ENCODE measurements around the gene RANBP17. TPM values are rescaled to one million over a fixed set of nuclear protein-coding genes. Genes with fewer than 3 reads are reported as not detected.

RANBP17 gene
- total and polyA plus RNA-seq, 2 donors from 2014 or later: 2.0 to 15.4 TPM

GRCh38 chr5:171263181-171263580, 401.4 kb downstream of the RANBP17 start:
- FAIRE-seq (no peak), DNase-seq (no peak)
- Histone ChIP-seq H3K36me3 (ENCODE audit: control insufficient read depth in 2 of 3, insufficient read depth in 3 of 3, low read length in 3 of 3) (no peaks in the 10 kb centered on the region), H3K4me1 (ENCODE audit: control insufficient read depth in 2 of 3, insufficient read depth in 2 of 3, low read depth in 1 of 3, low read length in 3 of 3) (no peaks in the 10 kb centered on the region), H3K9me3 (ENCODE audit: control insufficient read depth in 2 of 3, insufficient read depth in 1 of 3, low read length in 3 of 3) (no peaks in the 10 kb centered on the region), H3K27me3 (ENCODE audit: control insufficient read depth, insufficient read depth, low read length) (no peaks in the 10 kb centered on the region), H3K9ac (ENCODE audit: low read length in 3 of 3) (no peak overlapping the region), H3K4me3 (ENCODE audit: low read length in 3 of 3) (no peak overlapping the region), H3K27ac (ENCODE audit: low read depth in 2 of 2, low read length in 2 of 2) (no peak overlapping the region)
- intact Hi-C loops (cut with DNase I): no loop called here
- TF ChIP-seq CTCF (IDR thresholded peaks at IDR 0.05; ENCODE audit: borderline replicate concordance, extremely low read depth, insufficient read depth): no peak

GRCh38 chr5:171264843-171265242, 403.0 kb downstream of the RANBP17 start:
- TF ChIP-seq CTCF (IDR thresholded peaks at IDR 0.05; ENCODE audit: borderline replicate concordance, extremely low read depth, insufficient read depth): no peak
- no peak for FAIRE-seq
- H3K4me1 ChIP-seq (ENCODE audit: control insufficient read depth in 2 of 3, insufficient read depth in 2 of 3, low read depth in 1 of 3, low read length in 3 of 3): no peaks in the 10 kb centered on the region
- no peak overlapping the region for H3K27ac ChIP-seq (ENCODE audit: low read depth in 2 of 2, low read length in 2 of 2)
- no peak overlapping the region for H3K4me3 ChIP-seq (ENCODE audit: low read length in 3 of 3)
- no peak for DNase-seq
- no peaks in the 10 kb centered on the region for H3K9me3 ChIP-seq (ENCODE audit: control insufficient read depth in 2 of 3, insufficient read depth in 1 of 3, low read length in 3 of 3)
- no peaks in the 10 kb centered on the region for H3K27me3 ChIP-seq (ENCODE audit: control insufficient read depth, insufficient read depth, low read length)
- intact Hi-C loops (cut with DNase I): no loop called here
- H3K9ac ChIP-seq (ENCODE audit: low read length in 3 of 3): no peak overlapping the region
- H3K36me3 ChIP-seq (ENCODE audit: control insufficient read depth in 2 of 3, insufficient read depth in 3 of 3, low read length in 3 of 3): no peaks in the 10 kb centered on the region

GRCh38 chr5:171268700-171269620, 407.1 kb downstream of the RANBP17 start:
- FAIRE-seq (no peak), DNase-seq (no peak)
- Histone ChIP-seq H3K9ac (ENCODE audit: low read length in 3 of 3) (no peak overlapping the region), H3K27ac (ENCODE audit: low read depth in 2 of 2, low read length in 2 of 2) (no peak overlapping the region), H3K4me1 (ENCODE audit: control insufficient read depth in 2 of 3, insufficient read depth in 2 of 3, low read depth in 1 of 3, low read length in 3 of 3) (no peaks in the 10 kb centered on the region), H3K36me3 (ENCODE audit: control insufficient read depth in 2 of 3, insufficient read depth in 3 of 3, low read length in 3 of 3) (no peaks in the 10 kb centered on the region), H3K9me3 (ENCODE audit: control insufficient read depth in 2 of 3, insufficient read depth in 1 of 3, low read length in 3 of 3) (no peaks in the 10 kb centered on the region), H3K27me3 (ENCODE audit: control insufficient read depth, insufficient read depth, low read length) (no peaks in the 10 kb centered on the region), H3K4me3 (ENCODE audit: low read length in 3 of 3) (no peak overlapping the region)
- intact Hi-C loops (cut with DNase I): no loop called here
- no peak for TF ChIP-seq CTCF (IDR thresholded peaks at IDR 0.05; ENCODE audit: borderline replicate concordance, extremely low read depth, insufficient read depth)
